ENCODE measurements around the gene SLC16A3.
"Not testable (repeated sequence)": the region's sequence is repeated elsewhere in the genome, so short reads cannot be mapped to it uniquely, and the experiment has no call there.

The SLC16A3 gene

GRCh38 chr17:82247856-82248671 lies 19.2 kb downstream of the SLC16A3 start:
- peak; percentile 17 for DNase-seq

GRCh38 chr17:82248815-82249674 lies 20.2 kb downstream of the SLC16A3 start:
- no peak for DNase-seq

- no peak for DNase-seq
Observed at GRCh38 chr17:82249896-82250581, 21.2 kb downstream of the SLC16A3 start.

- DNase-seq: peak; percentile 17
Observed at GRCh38 chr17:82250868-82251500, 22.1 kb downstream of the SLC16A3 start.

GRCh38 chr17:82252511-82253178 lies 23.8 kb downstream of the SLC16A3 start:
- no peak for DNase-seq

GRCh38 chr17:82253179-82253544 lies 24.3 kb downstream of the SLC16A3 start:
- DNase-seq: no peak

- not testable (repeated sequence) for DNase-seq
Observed at GRCh38 chr17:82254096-82254495, 25.3 kb downstream of the SLC16A3 start.

- not testable (repeated sequence) for DNase-seq
Observed at GRCh38 chr17:82254746-82255145, 25.9 kb downstream of the SLC16A3 start.

GRCh38 chr17:82255402-82255972 lies 26.6 kb downstream of the SLC16A3 start:
- DNase-seq: no peak

GRCh38 chr17:82256242-82256885 lies 27.5 kb downstream of the SLC16A3 start:
- no peak for DNase-seq

- DNase-seq: peak; percentile 68
Observed at GRCh38 chr17:82257473-82257872, 28.6 kb downstream of the SLC16A3 start.

- no peak for DNase-seq
Observed at GRCh38 chr17:82258555-82258954, 29.7 kb downstream of the SLC16A3 start.

- DNase-seq: not testable (repeated sequence)
Observed at GRCh38 chr17:82259972-82260961, 31.4 kb downstream of the SLC16A3 start.

GRCh38 chr17:82262344-82262743 lies 33.5 kb downstream of the SLC16A3 start:
- DNase-seq: no peak

- DNase-seq: no peak
Observed at GRCh38 chr17:82263641-82264040, 34.8 kb downstream of the SLC16A3 start.

GRCh38 chr17:82266142-82266541 lies 37.3 kb downstream of the SLC16A3 start:
- no peak for DNase-seq

GRCh38 chr17:82267575-82268379 lies 38.9 kb downstream of the SLC16A3 start:
- no peak for DNase-seq

GRCh38 chr17:82269138-82269881 lies 40.5 kb downstream of the SLC16A3 start:
- DNase-seq: no peak
